ENCODE measurements around the gene B9D1. TPM values are rescaled to one million over a fixed set of nuclear protein-coding genes. Genes with fewer than 3 reads are reported as not detected.

Gene B9D1
- total RNA-seq, 2 experiments from 2014 or later: 1.1 TPM

- peaks cover 4% of the 10 kb centered on the region for H3K27me3 Mint-ChIP-seq (ENCODE audit: low read depth)
- H3K4me1 Mint-ChIP-seq (ENCODE audit: low read depth): no peaks in the 10 kb centered on the region
- no peaks in the 10 kb centered on the region for H3K36me3 Mint-ChIP-seq (ENCODE audit: low read depth)
- ChIA-PET POLR2A (no interaction called here), CTCF (no interaction called here)
- no peak for DNase-seq
- H3K27ac Mint-ChIP-seq: no peak overlapping the region
- H3K9me3 Mint-ChIP-seq (ENCODE audit: insufficient read depth): no peaks in the 10 kb centered on the region
- ATAC-seq: no peak
- H3K4me3 Mint-ChIP-seq: no peak overlapping the region
These were observed 45.0 kb downstream of the B9D1 start for GRCh38 chr17:19317359-19318095.

DNA sequence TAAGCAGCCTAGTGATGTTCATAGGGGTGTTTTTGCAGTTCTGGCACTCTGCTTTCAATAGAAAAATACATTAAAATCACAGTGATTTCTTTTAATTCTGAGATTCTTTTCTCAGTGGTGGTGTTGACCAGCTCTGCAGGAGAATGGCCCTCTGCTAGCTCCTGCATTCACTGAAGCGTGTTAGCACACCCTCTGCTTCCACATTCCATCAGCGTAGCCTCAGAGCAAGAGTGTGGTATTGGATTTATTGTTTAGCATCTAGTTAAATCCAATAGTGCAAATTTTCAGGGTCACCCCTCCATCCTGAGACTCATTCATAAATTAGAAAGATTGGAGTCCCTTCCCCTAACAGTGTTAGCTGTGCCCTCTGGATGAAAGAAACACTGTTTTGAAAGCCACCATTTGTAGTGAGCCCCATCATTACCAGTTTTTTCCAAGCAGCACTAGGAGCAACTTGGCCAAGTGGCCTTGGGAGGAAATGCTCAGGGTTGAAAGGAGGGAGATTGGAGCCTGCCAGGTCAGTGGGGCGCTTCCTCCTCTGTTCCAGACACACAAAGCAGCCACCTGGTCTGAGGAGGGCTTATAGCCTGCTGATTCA, 45.7 kb downstream of the B9D1 start:
- H3K27me3 Mint-ChIP-seq (ENCODE audit: low read depth): peaks cover 4% of the 10 kb centered on the region
- no peaks in the 10 kb centered on the region for H3K36me3 Mint-ChIP-seq (ENCODE audit: low read depth)
- ATAC-seq (no peak), DNase-seq (no peak)
- ChIA-PET POLR2A (no interaction called here), CTCF (no interaction called here)
- H3K4me3 Mint-ChIP-seq: no peak overlapping the region
- H3K4me1 Mint-ChIP-seq (ENCODE audit: low read depth): peaks cover 3% of the 10 kb centered on the region
- H3K9me3 Mint-ChIP-seq (ENCODE audit: insufficient read depth): no peaks in the 10 kb centered on the region
- no peak overlapping the region for H3K27ac Mint-ChIP-seq

- no peak overlapping the region for H3K27ac Mint-ChIP-seq
- peaks cover 8% of the 10 kb centered on the region for H3K4me1 Mint-ChIP-seq (ENCODE audit: low read depth)
- ChIA-PET CTCF (no interaction called here), POLR2A (interaction anchor here (1.1 kb wide), 1 partner anchor 9 kb away, joined by 3 read pairs; no protein-coding TSS in a partner anchor)
- no peaks in the 10 kb centered on the region for H3K9me3 Mint-ChIP-seq (ENCODE audit: insufficient read depth)
- H3K27me3 Mint-ChIP-seq (ENCODE audit: low read depth): no peaks in the 10 kb centered on the region
- no peak overlapping the region for H3K4me3 Mint-ChIP-seq
- ATAC-seq: no peak
- no peak for DNase-seq
- no peaks in the 10 kb centered on the region for H3K36me3 Mint-ChIP-seq (ENCODE audit: low read depth)
These were observed 47.4 kb downstream of the B9D1 start for GRCh38 chr17:19315104-19315503.

DNA sequence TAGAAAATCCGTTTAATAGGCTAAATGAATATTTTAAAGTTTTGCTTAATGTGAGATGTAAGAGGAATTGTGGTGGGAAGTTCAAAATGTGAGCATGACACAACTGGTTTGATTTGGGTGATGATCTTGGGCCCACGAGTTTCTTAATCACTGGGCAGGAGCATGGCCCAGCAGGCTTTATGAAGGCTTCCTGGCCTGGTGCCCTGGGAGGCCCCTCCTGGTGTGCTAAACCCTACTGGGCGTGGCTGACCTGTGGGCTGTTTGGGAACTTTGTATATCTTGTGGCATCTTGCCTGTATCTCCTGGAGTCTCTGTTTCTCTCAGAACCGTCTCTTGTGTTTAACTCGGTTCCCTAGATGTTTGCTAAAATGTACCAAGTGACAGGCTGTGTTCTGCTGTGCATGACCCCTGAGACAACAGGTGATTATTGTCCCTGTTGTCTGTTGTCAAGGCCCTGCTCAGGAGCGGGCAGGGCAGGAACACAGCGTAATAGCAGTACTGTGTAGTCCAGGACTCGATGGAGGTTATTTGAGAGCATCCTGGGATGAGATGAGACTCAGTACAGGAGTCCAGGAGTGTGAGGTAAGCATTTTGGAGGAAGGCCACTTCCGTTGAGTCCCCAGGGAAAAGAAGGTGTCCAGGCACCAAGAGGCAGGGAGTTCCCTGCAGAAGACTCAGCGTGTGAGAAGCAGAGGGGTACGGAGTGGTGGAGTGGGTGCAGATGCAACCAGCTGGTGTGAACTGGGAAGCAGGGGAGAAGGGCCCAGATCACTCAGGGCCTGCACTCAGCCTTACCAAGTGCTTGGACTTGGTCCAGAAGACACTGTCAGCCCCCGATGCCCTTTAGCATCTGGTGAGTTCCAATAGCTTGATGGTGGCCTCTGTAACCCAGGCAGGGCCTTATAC, 48.5 kb downstream of the B9D1 start:
- no peak overlapping the region for H3K4me3 Mint-ChIP-seq
- DNase-seq: no peak
- ChIA-PET CTCF (no interaction called here), POLR2A (interaction anchor here (1.1 kb wide), 1 partner anchor 8 kb away, joined by 3 read pairs; no protein-coding TSS in a partner anchor)
- H3K36me3 Mint-ChIP-seq (ENCODE audit: low read depth): no peaks in the 10 kb centered on the region
- H3K9me3 Mint-ChIP-seq (ENCODE audit: insufficient read depth): no peaks in the 10 kb centered on the region
- no peak overlapping the region for H3K27ac Mint-ChIP-seq
- peaks cover 8% of the 10 kb centered on the region for H3K4me1 Mint-ChIP-seq (ENCODE audit: low read depth)
- no peaks in the 10 kb centered on the region for H3K27me3 Mint-ChIP-seq (ENCODE audit: low read depth)
- no peak for ATAC-seq

GRCh38 chr17:19313066-19313745, 49.3 kb downstream of the B9D1 start:
- peaks cover 3% of the 10 kb centered on the region for H3K27me3 Mint-ChIP-seq (ENCODE audit: low read depth)
- DNase-seq: no peak
- POLR2A ChIA-PET: no interaction called here
- ATAC-seq: no peak
- no peaks in the 10 kb centered on the region for H3K9me3 Mint-ChIP-seq (ENCODE audit: insufficient read depth)
- CTCF ChIA-PET: no interaction called here
- peaks cover 8% of the 10 kb centered on the region for H3K4me1 Mint-ChIP-seq (ENCODE audit: low read depth)
- H3K27ac Mint-ChIP-seq: no peak overlapping the region
- H3K36me3 Mint-ChIP-seq (ENCODE audit: low read depth): no peaks in the 10 kb centered on the region
- no peak overlapping the region for H3K4me3 Mint-ChIP-seq

DNA sequence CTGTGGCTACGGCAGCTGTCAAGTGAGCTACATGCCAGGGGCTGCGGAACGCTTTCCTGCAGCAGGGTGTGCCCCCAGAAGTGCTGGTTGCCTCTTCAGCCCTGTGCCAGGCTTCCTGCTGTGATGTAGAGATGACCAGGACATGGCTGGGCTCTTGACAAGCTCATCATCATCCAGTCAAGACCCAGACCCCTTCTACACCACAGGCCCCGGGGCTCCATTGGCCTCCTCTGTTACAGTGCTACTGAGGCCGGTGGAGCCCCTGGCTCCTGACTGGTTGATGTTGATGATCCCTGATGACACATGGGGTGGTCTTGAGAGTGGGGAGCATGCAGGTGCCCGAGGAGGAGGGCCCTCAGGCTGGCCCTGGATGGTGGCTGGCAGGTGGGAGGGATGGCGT, 50.1 kb downstream of the B9D1 start:
- peaks cover 8% of the 10 kb centered on the region for H3K4me1 Mint-ChIP-seq (ENCODE audit: low read depth)
- H3K36me3 Mint-ChIP-seq (ENCODE audit: low read depth): no peaks in the 10 kb centered on the region
- ATAC-seq: no peak
- H3K4me3 Mint-ChIP-seq: no peak overlapping the region
- POLR2A ChIA-PET: no interaction called here
- H3K27me3 Mint-ChIP-seq (ENCODE audit: low read depth): peaks cover 8% of the 10 kb centered on the region
- CTCF ChIA-PET: no interaction called here
- no peak for DNase-seq
- no peaks in the 10 kb centered on the region for H3K9me3 Mint-ChIP-seq (ENCODE audit: insufficient read depth)
- H3K27ac Mint-ChIP-seq: no peak overlapping the region

DNA sequence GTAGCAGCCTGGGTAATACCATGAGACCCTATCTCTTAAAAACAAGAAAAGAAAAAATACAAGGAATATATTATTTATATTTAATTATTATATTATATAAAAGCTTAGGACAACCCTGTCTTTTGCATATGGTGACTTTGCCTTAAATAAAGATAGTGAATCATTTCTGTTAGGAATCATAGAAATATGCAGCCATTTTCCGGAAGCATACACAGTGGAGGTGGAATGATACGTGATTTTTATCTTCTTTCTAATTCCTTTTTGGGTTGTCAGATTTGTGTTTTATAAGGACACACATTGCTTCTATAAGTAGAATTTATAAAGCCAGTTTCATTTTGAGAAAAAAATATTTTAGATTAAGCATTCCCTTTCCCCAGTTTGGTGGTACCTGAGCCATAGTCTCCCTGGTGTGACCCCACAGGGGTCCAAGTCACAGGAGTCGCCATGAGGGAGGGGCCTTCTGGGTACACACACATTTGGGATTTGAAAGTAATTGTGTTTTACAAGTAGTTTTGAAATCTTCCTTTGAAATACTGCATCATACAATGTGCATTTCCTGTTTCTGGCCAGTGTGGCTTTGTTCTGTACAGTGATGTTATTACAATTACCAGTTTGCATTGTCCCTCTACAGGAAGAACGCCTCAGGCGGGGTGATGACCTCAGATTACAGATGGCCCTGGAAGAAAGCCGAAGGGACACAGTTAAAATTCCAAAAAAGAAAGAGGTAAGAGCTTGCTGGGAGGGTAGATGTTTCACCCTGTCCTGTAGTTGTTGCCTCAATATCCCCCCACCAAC, 50.9 kb downstream of the B9D1 start:
- ATAC-seq (no peak), DNase-seq (no peak)
- CTCF ChIA-PET: no interaction called here
- no peaks in the 10 kb centered on the region for H3K9me3 Mint-ChIP-seq (ENCODE audit: insufficient read depth)
- H3K4me1 Mint-ChIP-seq (ENCODE audit: low read depth): peaks cover 11% of the 10 kb centered on the region
- peaks cover 13% of the 10 kb centered on the region for H3K27me3 Mint-ChIP-seq (ENCODE audit: low read depth)
- H3K27ac Mint-ChIP-seq: no peak overlapping the region
- POLR2A ChIA-PET: no interaction called here
- H3K4me3 Mint-ChIP-seq: no peak overlapping the region
- H3K36me3 Mint-ChIP-seq (ENCODE audit: low read depth): no peaks in the 10 kb centered on the region

GRCh38 chr17:19311016-19311415, 51.5 kb downstream of the B9D1 start:
- H3K9me3 Mint-ChIP-seq (ENCODE audit: insufficient read depth): no peaks in the 10 kb centered on the region
- ATAC-seq (no peak), DNase-seq (no peak)
- H3K4me1 Mint-ChIP-seq (ENCODE audit: low read depth): peaks cover 17% of the 10 kb centered on the region
- no peaks in the 10 kb centered on the region for H3K36me3 Mint-ChIP-seq (ENCODE audit: low read depth)
- POLR2A ChIA-PET: no interaction called here
- H3K4me3 Mint-ChIP-seq: no peak overlapping the region
- CTCF ChIA-PET: no interaction called here
- peaks cover 14% of the 10 kb centered on the region for H3K27me3 Mint-ChIP-seq (ENCODE audit: low read depth)
- no peak overlapping the region for H3K27ac Mint-ChIP-seq

DNA sequence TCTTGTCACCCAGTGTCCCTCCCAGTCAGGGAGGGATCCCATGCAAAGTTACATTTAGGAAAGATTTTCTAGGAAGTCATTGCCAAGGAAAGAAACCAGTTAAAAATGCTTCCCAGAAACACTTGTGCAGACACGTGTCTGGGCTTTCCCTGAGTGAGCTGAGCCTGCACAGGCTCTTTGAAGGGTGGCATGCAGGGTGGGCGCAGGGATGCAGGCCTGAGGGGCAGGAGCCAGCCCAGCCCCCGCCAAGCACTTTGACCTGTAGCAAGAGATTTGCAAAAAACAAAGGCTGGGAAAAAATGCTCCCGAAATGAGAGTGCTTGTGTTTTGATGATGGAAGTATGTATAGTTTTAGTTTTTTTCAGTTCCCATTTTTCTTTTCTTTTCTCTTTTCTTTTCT, 52.4 kb downstream of the B9D1 start:
- Mint-ChIP-seq H3K4me3 (no peak overlapping the region), H3K4me1 (ENCODE audit: low read depth) (peaks cover 26% of the 10 kb centered on the region), H3K36me3 (ENCODE audit: low read depth) (no peaks in the 10 kb centered on the region), H3K27ac (no peak overlapping the region), H3K27me3 (ENCODE audit: low read depth) (peaks cover 14% of the 10 kb centered on the region), H3K9me3 (ENCODE audit: insufficient read depth) (no peaks in the 10 kb centered on the region)
- ChIA-PET POLR2A (no interaction called here), CTCF (interaction anchor here (0.6 kb wide), 1 partner anchor 28 kb away, joined by 3 read pairs; no protein-coding TSS in a partner anchor)
- DNase-seq (no peak), ATAC-seq (no peak)

GRCh38 chr17:19309701-19310100, 52.8 kb downstream of the B9D1 start:
- DNase-seq: no peak
- POLR2A ChIA-PET: no interaction called here
- H3K27ac Mint-ChIP-seq: no peak overlapping the region
- H3K36me3 Mint-ChIP-seq (ENCODE audit: low read depth): no peaks in the 10 kb centered on the region
- ATAC-seq: no peak
- no peaks in the 10 kb centered on the region for H3K9me3 Mint-ChIP-seq (ENCODE audit: insufficient read depth)
- CTCF ChIA-PET: interaction anchor here (0.6 kb wide), 1 partner anchor 28 kb away, joined by 3 read pairs; no protein-coding TSS in a partner anchor
- H3K4me3 Mint-ChIP-seq: no peak overlapping the region
- peaks cover 14% of the 10 kb centered on the region for H3K27me3 Mint-ChIP-seq (ENCODE audit: low read depth)
- H3K4me1 Mint-ChIP-seq (ENCODE audit: low read depth): peaks cover 27% of the 10 kb centered on the region

GRCh38 chr17:19308398-19308797, 54.1 kb downstream of the B9D1 start:
- no peak for ATAC-seq
- DNase-seq: no peak
- Mint-ChIP-seq H3K36me3 (ENCODE audit: low read depth) (no peaks in the 10 kb centered on the region), H3K27me3 (ENCODE audit: low read depth) (peaks cover 14% of the 10 kb centered on the region), H3K4me3 (no peak overlapping the region), H3K4me1 (ENCODE audit: low read depth) (peaks cover 34% of the 10 kb centered on the region), H3K27ac (no peak overlapping the region), H3K9me3 (ENCODE audit: insufficient read depth) (no peaks in the 10 kb centered on the region)
- CTCF ChIA-PET: interaction anchor here (0.8 to 1.6 kb wide), 3 partner anchors 13 to 54 kb away, joined by 3 to 5 read pairs (median 3); partner anchors contain the start of gene B9D1
- POLR2A ChIA-PET: interaction anchor here (0.6 kb wide), 1 partner anchor 32 kb away, joined by 4 read pairs; no protein-coding TSS in a partner anchor
